ENCODE data around the gene ARVCF.

Gene ARVCF

DNA sequence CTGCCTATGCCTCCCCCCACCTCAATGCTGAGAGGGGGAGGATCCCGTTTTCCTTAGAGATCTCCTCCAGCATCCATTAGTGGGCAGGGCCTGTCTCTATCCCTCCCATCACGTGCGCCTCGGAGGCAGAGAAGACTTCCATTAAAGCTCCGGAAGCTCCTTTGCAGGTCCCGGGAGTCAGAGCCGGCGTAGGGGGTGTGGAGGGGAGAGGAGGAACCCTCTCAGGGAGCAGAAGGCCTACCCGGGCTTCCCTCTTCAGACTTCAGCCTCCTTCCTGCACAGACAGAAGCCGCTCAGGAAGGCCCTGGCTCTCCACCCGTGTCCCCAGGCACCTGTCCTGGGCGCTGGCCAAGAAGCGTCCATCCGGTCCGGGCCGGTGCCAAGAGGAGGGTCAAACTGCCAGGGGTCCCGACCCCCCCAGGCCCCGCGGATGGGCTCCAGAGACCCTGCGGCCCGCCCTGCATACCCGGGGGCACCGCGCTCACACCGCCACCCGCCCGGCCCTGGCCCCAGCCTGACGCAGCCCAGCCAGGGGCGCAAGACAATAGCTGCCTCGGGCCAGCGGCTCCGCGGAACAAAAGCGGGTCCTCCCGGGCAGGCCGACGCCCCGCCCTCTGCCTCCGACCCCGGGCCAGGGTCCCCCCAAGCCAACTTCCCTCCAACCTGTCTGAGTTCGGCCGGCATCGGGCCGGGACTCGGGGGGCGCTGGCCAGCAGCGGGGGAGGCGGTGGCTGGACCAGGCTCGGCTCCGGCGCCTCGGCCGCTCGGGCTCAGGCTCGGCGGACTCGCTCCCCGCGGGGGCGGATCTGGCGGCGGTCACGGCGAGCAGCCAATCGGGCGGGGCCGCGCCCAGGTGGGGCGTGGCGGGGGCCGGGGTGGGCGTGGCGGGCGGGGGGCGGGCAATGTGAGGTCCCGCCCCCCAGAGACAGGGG, 29.9 kb downstream of the ARVCF start:
- DNase-seq (ENCODE audit: low spot score), result peak; percentile 39

DNA sequence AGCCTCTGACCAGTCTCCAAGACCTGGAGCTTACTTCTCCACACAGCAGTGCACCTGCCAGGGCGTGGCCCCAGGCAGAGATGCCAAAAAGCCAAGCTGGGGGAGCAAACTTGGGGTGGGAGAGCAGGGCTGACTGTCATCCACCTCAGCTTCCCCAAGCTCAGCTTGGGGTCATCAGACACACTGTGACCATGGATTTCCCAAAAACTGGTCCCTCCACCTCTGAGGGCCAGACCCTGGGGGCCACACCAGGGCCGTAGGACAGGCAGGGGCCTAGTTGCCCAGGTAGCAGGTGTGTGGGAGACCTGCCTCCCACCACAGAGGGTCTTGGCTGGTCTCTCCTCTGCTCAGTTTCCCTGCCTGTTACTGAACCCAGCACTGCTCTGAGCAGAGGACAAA, 30.6 kb downstream of the ARVCF start:
- DNase-seq (ENCODE audit: low spot score), result no peak

DNA sequence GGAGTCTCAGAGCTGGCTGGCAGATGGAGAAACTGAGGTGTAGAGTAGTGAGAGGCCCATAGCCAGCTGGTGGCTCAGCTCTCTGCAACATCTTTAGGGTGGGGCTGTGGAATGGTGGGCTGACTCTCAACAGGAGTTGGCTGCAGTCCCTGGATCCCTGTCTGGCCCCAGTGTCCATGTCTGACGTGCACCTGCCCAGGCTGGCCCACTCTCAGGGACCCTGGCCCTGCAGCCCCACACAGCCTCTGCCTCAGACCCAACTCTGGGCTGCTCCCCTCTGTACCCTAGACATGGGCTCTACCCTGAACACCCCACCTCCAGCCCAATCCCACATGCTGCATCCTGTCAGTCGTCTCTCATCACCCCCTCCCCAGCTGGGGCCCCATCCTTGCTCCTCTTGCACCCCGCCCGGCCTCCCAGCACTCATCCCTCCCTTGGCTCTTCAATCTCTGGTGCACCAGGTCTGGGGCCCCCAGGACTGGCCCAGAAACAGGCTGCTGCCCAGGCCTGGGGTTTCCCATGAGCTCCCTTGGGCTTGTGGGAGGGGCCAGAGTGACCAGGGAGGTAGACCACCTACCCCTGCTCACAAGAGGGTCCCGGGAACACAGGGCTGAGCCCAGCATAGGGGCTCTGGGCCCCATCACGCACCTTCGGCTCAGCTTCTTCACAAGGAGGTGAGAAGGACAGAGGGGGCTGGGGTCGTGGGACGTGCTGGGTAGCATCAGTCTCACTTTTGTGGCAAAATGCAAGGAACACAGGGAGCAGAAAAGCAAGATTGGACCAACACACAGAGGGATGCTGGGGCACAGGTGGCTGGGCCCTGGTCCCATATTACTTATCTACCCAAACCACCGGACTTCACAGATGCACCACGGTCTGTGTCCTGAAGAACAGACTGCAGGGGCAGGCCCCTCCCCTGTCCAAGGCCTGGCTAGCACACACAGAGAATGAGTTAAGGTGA, 31.5 kb downstream of the ARVCF start:
- no peak for DNase-seq (ENCODE audit: low spot score)

DNA sequence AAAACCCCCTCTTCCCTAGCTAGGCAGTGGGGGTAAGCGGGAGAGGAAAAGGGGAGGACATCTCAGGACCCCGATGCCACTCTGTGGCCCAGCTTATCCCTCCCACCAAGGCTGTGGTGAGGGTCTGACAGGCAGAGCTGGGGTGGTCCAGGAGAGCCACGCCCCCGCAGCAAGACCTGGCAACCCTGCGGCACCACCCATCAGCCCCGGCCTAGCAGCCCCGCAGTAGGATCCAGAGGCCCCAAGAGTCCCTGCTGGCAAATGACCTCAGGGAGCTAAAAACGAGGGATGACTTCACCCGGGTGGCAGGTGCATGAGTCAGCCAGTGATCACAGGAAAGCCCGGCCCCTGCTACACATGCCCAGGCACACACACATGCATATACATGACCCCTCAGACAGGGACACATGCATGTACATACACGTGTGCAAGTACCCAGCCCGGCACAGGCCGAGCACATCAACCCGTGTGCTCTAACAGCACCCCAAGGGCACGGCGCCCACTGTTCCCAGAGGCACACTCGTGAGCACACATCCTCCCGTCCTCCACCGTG, 32.3 kb downstream of the ARVCF start:
- DNase-seq (ENCODE audit: low spot score), result no peak

DNA sequence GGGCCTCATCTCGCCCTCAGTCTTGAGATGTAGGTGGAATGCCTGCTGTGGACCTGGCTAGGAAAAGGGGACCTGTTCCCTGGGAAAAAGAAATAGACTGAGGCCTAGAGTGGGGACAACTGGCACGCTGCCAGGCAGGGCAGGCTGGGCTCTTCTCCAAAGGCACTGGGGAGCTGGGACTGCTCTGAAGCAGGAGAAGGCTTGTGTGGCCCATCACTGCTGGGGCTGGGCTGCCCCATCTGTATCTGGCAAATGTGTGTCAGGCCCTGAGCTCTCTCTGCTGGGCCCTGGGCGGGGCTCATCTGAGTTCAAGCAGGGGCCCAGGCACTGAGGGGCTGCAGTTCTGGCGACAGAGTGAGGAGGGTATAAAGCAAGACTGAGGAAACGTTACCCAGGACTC, 32.9 kb downstream of the ARVCF start:
- DNase-seq (ENCODE audit: low spot score), result no peak

DNA sequence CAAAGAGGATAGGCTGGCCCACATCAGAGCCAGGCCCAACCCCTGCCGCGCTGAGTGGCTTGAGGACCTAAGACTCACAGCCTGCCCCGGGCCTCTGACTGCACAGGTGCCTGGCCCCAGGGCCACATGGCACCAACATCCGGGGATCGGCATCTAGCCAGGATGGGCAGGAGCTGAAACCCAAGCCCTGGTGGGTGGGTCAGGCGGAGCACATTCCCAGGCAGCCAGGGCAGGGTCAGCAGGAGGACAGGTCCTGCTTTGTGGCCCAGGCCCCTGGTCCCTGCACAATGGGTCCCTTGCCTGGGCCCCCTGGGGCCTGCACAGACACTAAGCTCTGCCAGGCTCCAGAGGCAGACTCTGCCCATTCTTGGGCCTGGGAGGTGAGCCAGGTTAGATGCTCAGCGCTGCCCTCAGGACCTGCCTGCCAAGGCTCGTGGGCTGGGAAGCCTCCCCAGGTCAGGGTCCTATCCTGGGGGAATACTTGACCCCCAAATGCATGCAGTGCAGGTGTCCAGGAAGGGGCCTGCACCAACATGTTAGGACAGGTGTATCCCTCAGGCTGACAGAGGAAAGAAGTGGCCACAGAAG, 33.5 kb downstream of the ARVCF start:
- DNase-seq (ENCODE audit: low spot score), result no peak

DNA sequence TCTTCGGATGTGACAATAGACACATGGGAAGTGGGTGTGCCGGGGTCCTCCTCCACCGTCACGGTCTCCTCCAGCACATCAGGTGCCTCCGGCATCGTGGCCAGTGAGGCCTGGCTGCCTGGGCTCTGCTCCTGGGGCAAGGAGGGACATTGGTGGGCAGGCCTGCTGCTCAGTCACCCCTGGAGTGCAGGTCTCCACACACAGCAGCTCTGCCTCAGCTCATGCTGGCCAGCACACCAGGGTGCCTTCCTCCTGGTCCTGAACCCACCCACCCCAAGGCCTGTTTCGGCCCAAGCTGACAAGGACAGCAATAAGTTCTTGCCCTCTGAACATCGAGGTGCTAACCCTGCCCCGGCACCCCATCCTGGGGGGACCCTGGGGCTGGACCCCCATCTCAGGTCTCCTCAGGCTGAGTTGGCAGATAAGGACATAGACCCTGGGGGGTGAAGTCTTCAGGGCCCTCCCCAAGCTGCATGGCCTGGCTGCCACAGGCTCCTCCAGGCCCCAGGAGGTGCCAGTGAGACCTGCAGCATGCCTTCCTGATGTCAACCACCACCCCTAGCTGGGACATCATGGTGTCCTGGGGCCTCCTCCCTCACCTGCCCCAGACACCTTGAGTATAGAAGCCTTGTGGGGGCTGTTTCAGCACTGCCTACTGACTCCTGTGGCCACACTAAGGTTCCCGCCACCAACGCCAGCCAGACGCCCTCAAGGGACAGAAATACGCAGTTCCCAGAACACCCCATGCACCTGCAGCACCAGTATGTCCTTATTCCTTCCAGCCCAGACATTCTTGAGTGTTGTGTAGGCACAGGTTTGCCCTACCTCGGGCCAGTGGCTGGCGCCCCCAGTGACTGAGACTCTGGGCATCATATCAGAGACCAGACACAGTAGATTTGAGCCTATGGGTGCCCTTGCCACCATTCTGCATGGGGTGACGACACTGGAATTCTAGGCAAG, 34.4 kb downstream of the ARVCF start:
- no peak for DNase-seq (ENCODE audit: low spot score)

DNA sequence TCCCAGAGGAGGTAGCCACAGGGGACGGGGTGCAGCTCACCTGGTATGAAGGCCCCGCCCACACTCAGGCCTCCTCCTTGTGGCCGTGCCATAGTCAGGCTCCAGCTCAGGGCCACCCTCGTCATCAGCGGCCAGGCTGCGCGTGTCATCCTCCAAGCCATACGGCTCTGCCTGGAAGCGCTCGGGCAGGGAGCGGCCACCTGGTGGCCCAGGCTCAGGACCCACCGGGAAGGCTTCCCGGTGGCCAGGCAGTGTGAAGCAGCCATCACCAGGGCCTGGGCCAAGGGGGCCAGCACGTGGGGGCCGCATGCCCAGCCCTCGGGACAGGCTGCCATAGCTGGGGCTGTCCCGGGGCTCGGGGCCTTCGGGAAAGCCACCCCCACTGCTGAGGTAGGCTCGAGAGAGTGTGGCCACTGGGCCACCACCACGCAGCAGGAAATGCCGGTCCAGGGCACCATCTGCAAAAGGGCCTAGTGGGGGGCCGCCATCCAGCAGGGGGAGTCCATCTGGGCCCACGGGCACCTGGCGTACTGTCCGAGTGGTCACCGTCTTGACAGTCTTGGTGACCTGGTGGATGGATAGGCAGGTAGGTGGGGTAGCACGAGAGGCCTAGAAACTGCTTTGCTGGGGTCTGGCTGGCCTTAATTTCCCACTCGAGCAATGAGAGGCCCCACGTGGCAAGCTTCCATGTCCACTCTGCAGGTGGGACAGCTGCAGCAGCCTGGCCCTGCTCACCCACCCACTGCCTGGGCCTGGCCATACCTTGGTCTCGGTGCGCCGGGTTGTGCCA, 35.3 kb downstream of the ARVCF start:
- DNase-seq (ENCODE audit: low spot score), result no peak

DNA sequence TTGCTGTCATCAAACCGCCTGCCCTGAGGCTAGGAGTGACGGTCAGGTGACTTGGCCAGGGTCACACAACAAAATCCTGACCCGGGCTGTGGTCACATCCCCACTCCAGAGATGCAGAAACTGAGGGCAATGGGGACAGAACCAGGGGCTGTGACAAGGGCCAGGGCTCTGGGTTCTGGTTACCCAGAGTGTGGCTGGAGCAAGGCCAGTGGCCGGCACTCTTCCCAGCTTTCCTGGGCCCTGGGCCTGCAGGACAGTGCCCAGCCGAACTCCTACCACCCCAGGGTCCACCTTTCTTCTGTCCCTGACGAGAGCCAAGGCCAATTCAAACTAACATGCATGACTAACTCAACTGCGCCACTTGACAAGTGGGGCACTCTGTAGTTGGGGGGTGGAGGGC, 35.9 kb downstream of the ARVCF start:
- DNase-seq (ENCODE audit: low spot score), result no peak

DNA sequence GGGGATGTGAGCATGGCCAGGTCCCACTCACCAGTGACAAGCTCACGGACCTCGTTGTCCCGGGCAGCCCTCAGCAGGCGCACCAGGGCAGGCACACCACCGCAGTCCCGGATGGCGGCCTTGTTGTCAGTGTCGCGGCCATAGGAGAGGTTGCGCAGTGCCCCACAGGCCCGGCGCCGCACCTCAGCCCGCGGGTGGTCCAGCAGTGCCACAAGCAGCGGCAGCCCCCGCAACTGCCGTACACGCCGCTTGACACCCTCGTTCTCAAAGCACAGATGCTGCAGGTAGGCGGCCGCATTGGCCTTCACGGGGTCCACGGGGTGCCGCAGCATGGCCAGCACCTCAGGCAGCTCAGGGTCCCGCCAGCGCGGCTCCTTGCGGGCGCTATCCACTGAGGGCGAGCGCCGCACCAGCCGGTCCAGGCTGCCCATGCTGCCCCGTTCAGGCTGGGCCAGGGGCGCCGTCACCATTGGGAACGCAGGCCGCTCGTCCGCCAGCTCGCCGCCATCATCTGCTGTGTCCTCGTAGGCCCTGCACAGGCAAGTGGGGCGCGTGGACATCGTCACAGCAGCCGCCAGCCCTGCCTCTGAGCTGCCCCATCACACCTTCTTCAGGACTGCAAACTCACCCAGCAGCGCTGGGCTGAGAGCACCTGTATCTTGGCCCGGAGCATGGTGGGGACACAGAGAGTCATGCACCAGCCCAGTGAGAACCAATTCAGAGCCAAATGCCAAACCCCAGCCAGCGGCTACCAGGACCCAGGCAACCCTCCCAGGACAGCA, 36.7 kb downstream of the ARVCF start:
- DNase-seq (ENCODE audit: low spot score), result no peak

DNA sequence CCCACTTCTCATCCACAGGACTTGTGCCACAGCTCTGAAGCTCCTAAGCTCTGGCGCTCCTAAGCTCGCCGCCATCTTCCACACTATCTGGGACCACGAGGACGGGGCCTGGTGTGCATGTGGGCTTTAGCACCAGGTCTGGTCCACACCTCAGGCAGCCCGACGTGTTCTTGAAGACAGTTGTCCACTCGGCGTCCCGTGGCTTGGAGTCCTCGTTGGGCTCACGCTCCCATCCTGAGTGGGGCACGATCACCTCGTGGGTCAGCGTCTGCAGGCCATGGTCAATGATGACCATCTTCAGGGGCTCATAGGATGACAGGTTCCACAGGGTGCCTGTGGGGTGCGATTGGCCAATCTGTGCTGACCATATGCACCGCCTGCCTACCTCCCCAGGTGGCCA, 37.9 kb downstream of the ARVCF start:
- DNase-seq (ENCODE audit: low spot score), result no peak

DNA sequence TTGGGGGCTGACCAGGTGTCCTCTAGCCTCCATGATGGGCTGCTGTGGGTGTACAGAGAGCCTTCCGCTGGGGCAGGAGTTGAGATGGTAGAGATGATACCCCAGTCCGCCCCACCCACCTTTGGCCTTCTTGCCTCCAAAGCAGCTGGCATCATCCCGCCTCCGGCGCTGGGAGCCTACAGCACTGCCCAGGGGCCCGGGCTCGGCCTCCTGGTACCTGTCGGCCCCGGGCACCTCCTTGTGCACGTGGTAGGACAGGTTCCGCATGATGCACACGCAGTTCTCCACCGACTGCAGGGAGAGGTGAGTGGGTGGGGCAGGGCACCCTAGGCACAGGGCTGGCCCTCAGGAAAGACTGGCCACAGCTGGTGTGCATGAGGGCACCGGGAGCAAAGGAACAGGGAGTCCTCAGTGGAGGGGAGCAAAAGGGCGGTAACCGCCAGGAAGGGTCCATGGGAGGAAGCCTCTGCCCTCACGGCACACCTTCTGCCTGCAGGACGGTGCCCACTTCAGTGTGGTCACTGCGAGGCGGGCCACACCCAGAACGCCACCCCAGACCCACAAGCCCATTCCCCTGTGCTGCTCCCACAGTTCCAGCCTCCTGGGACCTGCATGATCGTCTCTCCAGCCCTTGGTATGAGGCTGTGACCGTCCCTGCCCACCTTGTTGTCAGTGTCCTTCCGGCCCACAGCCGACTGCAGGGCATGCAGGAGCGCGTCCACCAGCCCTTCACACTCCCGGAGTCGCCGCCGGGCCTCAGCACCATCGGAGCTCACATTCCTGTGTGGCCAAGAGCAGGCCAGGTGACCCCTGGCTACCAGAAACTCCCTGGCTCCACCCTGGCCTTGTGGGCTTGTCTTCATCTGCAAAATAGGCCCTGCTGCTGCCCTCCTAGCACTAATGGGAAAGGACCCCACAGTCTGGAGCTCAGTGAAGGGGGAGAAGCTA, 39.1 kb downstream of the ARVCF start:
- no peak for DNase-seq (ENCODE audit: low spot score)

DNA sequence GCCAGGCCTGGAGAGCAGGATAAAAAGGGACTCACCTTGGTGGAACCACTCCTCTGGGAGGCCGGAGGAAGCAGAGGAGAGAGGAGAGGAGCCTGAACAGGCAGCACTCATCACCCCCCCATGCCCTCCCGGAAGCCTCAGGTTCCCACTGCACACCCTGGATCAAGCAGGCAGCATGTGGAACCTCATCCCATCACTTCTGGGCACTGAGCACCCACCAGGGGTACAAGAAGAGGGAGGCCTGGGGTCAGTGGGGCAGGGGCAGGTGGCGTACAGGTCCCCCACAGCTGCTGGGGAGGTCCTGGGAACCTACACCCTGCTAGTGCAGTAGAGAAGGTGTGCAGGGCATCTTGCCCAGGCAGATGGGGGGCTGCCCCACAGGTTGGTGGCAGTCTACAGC, 40.0 kb downstream of the ARVCF start:
- no peak for DNase-seq (ENCODE audit: low spot score)

DNA sequence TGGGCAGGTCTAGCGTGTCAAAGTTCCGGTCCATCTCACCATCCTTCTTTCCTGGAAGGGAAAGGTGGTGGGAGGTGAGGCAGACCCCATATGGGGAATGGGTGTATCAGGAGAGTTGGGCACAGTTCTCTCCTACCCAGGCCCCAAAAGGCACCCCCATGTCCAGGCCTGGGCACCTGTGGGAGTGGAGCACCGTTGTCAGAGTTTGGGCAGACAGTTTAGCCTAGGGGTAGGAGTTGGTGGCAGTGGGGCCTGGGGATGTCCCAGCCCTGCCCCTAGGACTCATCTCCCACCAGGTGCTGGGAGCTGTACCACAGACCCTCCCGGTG, 41.0 kb downstream of the ARVCF start:
- no peak for DNase-seq (ENCODE audit: low spot score)

DNA sequence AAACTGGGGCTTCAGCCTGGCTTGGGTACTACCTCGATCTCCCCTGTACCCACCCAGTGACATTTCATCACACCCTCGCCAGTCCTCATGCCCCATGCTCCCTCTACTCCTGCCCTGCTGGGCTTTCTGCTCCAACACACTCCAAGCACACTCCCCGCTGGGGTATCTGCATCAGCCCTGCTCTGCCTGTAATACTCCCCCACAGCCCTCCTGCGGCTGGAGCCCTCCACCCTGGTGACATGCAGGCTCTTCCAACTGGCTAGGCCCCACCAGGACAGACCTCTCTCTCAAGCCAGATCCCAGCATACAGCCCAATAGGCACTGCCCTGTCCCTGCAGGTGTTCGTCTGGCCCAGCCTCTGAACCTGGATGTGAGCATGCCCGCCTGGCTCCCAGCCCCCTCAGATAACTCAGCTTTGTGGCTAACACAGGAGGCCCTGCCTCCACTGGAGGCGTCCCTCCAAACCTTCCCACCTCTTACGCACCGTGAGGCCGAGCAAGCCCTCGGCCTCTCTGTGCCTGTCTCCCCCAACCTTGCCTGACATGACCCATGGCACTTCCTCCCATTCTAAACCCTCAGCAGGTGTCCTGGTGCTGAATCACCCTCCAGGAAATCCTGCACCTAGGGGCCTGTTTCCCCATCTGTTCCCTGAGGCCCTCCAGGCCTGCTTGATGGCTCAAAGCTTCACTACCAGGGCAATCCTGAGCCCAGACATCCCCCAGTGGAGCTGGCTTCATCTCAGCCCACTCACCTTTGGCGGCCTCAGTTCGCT, 41.5 kb downstream of the ARVCF start:
- no peak for DNase-seq (ENCODE audit: low spot score)

DNA sequence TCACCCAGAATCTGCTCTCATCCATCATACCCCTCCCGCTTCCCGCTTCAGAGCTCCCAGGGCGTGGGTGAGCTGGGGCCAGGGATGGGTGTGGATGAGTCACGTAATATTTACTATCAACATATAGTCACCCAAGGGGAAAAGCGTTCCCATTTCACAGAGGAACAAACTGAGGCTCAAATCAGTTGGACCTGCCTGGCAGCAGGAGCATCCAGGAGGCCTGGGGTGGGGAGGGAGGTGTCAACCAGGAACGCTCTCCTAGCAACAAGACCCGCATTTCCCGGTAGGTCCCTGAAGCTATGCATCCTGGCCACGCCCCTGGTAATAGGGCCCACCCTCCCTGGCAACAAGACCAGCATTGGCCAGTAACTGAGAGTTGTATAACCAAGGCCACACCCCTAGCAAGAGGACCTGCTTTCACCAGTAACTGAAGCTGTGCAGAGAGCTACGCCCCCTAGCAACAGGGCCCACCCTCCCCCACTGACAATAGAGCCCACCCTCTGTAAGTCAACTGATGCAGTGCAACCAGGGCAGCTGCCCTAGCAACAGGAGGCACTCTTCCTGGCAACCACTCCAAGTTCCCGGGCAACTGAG, 42.3 kb downstream of the ARVCF start:
- DNase-seq (ENCODE audit: low spot score), result no peak

Measured in CD4-positive, alpha-beta T cell treated with Interleukin-6 at 100 ng/mL for 8 hours (primary cell).